Keratinocyte (primary cell): Measurements from ENCODE around the gene GPR21.

Source experiments
- CTCF ChIP-seq, 3 experiments: IDR thresholded peaks in 1 of 3; conservative IDR thresholded peaks in 1 of 3; optimal IDR thresholded peaks in 1 of 3; 2 replicates in 2 of 3; 3 replicates in 1 of 3; pipeline versions ENCODE3 to v1.5.1; 2011; ENCODE audit warnings: low read length in 3 of 3, mild to moderate bottlenecking in 3 of 3, moderate library complexity in 2 of 3, control low read depth in 1 of 3, inconsistent platforms in 1 of 3; ENCODE audit not compliant: insufficient read depth in 2 of 3; ENCODE audit errors: extremely low read depth in 1 of 3
- EZH2 ChIP-seq: IDR thresholded peaks from one replicate; pipeline ENCODE4 v1.6.1; 2012; ENCODE audit warnings: inconsistent platforms, mild to moderate bottlenecking, low read length, moderate library complexity

DNA sequence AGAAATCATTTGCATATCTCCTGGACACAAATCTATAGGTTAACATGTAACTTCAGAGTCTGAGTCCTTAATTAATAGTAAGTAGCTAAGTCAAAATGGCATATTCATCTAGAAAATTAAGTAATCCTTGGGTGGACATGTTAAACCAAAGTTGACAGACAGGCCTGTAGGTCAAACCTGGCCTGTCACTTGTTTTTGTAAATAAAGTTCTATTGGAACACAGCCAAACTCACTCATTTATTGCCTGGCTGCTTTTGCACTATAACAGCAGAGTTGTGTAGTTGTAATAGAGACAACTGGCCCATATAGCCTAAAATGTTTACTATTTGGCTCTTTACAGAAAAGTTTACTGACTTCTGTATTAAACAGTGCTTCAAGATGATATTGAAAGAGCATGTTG, 24.6 kb upstream of the GPR21 start:
- TF ChIP-seq CTCF (optimal IDR thresholded peaks at IDR 0.05 in 1 of 3, IDR thresholded peaks at IDR 0.05 in 1 of 3, conservative IDR thresholded peaks at IDR 0.05 in 1 of 3; ENCODE audit: extremely low read depth in 1 of 3, insufficient read depth in 2 of 3, low read length in 3 of 3) (no peak), EZH2 (no peak)
